CD4-positive, alpha-beta memory T cell (primary cell): ENCODE data around the gene TMEM45A. TPM values are rescaled to one million over a fixed set of nuclear protein-coding genes. Genes with fewer than 3 reads are reported as not detected.

Source experiments
- CTCF ChIA-PET: fragments of 350-600 bp; sonication (Branson Sonifier 250); formaldehyde crosslinking; loops from one replicate; lab custom pipeline; 2021; ENCODE audit warnings: inconsistent platforms; ENCODE audit not compliant: partially characterized antibody; lab: Charles Lee
- POLR2A ChIA-PET: fragments of 350-600 bp; sonication (Branson Sonifier 250); formaldehyde crosslinking; loops from one replicate; lab custom pipeline; 2021; ENCODE audit not compliant: partially characterized antibody; lab: Charles Lee
- DNase-seq, 5 donors: peaks; one replicate each; pipeline versions ENCODE4 v3.0.0 to v3.0.0-alpha.2; 2020 to 2022; ENCODE audit warnings: mixed read lengths in 1 of 5
- H3K27ac ChIP-seq: one replicate; pipeline ENCODE4 v1.7.0; 2013; ENCODE audit warnings: low read depth, low read length
- H3K27me3 ChIP-seq: 2 replicates; pipeline ENCODE4 v1.7.0; 2013; ENCODE audit warnings: mild to moderate bottlenecking, low read length, moderate library complexity; ENCODE audit not compliant: insufficient read depth
- H3K36me3 ChIP-seq: 2 replicates; pipeline ENCODE4 v1.7.0; 2013; ENCODE audit warnings: mild to moderate bottlenecking, low read length, moderate library complexity; ENCODE audit not compliant: insufficient read depth
- H3K4me1 ChIP-seq: 2 replicates; pipeline ENCODE4 v1.7.0; 2013; ENCODE audit warnings: mild to moderate bottlenecking, low read length, moderate library complexity; ENCODE audit not compliant: insufficient read depth
- H3K4me3 ChIP-seq, 2 donors: one replicate each; pipeline ENCODE4 v1.7.0; 2013; ENCODE audit warnings: low read length in 2 of 2, mild to moderate bottlenecking in 1 of 2
- H3K9me3 ChIP-seq, 2 donors: one replicate each; pipeline ENCODE4 v1.7.0; 2013; ENCODE audit warnings: low read length in 2 of 2, control low read depth in 1 of 2; ENCODE audit not compliant: control insufficient read depth in 1 of 2
- H3K27ac Mint-ChIP-seq, 7 donors: one replicate each; pipeline ENCODE4 v1.8.0; 2020 to 2021; ENCODE audit warnings: mixed read lengths in 7 of 7, mild to moderate bottlenecking in 6 of 7, inconsistent platforms in 3 of 7, moderate library complexity in 3 of 7
- H3K27me3 Mint-ChIP-seq, 2 donors: one replicate each; pipeline ENCODE4 v1.8.0; 2020 to 2021; ENCODE audit warnings: mixed read lengths in 2 of 2
- H3K36me3 Mint-ChIP-seq, 2 donors: one replicate each; pipeline ENCODE4 v1.8.0; 2020 to 2021; ENCODE audit warnings: mixed read lengths in 2 of 2, inconsistent platforms in 1 of 2, mild to moderate bottlenecking in 1 of 2
- H3K4me1 Mint-ChIP-seq, 4 donors: one replicate each; pipeline ENCODE4 v1.8.0; 2020 to 2021; ENCODE audit warnings: mixed read lengths in 4 of 4, mild to moderate bottlenecking in 1 of 4
- H3K4me3 Mint-ChIP-seq, 8 donors: one replicate each; pipeline ENCODE4 v1.8.0; 2020 to 2021; ENCODE audit warnings: mixed read lengths in 8 of 8, mild to moderate bottlenecking in 7 of 8, moderate library complexity in 6 of 8, inconsistent platforms in 3 of 8
- H3K9me3 Mint-ChIP-seq, 8 donors: one replicate each; pipeline ENCODE4 v1.8.0; 2020 to 2021; ENCODE audit warnings: mixed read lengths in 8 of 8, mild to moderate bottlenecking in 5 of 8, inconsistent platforms in 3 of 8, moderate library complexity in 1 of 8
- intact Hi-C: fragments of 100-400 bp; cut with micrococcal nuclease; formaldehyde crosslinking; loops from one replicate; pipeline ENCODE4 v1.15.1; 2023
- polyA plus RNA-seq, 2 donors: library from polyadenylated mRNA; unstranded; fragments of 300-500 nt; fragmentation: Illumina TruSeq; gene quantifications; one replicate each; pipeline ENCODE4 v1.2.3, GENCODE V29; 2021
- total RNA-seq, 2 experiments: library from RNA; stranded (reverse); gene quantifications; one replicate each; pipeline ENCODE4 v1.2.3, GENCODE V29; 2021

TMEM45A gene
- total and polyA plus RNA-seq, 4 experiments from 2014 or later = 0.23 TPM; not detected in 3

DNA sequence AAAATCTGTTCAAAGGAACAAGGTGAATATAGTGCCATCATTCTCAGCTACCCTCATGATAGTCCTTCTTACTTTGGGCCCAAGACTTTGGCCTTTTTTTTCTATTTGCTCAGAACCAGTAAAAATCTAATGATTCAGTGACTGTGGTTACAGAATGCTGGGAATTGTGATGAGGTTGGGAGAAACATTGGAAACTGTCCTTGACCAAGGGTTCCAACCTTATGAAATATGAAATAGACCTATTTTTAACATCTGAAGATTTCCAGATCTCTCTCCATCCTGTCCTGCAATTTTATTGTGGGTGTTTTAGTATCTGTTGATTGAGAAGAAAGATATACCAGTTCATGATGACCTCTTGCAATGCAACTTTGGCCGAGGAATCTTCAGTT, 34.9 kb downstream of the TMEM45A start:
- no peak for DNase-seq
- Histone ChIP-seq H3K4me3 (no peak overlapping the region), H3K36me3 (no peaks in the 10 kb centered on the region), H3K9me3 (no peaks in the 10 kb centered on the region), H3K4me1 (no peaks in the 10 kb centered on the region), H3K27me3 (no peaks in the 10 kb centered on the region), H3K27ac (no peak overlapping the region)
- Mint-ChIP-seq H3K27ac (no peak overlapping the region), H3K36me3 (no peaks in the 10 kb centered on the region), H3K4me1 (no peaks in the 10 kb centered on the region), H3K9me3 (no peaks in the 10 kb centered on the region), H3K27me3 (peaks cover 0 to 2% of the 10 kb centered on the region in 2 donors), H3K4me3 (no peak overlapping the region)
- POLR2A ChIA-PET = no interaction called here
- CTCF ChIA-PET = no interaction called here
- intact Hi-C loops = no loop called here

DNA sequence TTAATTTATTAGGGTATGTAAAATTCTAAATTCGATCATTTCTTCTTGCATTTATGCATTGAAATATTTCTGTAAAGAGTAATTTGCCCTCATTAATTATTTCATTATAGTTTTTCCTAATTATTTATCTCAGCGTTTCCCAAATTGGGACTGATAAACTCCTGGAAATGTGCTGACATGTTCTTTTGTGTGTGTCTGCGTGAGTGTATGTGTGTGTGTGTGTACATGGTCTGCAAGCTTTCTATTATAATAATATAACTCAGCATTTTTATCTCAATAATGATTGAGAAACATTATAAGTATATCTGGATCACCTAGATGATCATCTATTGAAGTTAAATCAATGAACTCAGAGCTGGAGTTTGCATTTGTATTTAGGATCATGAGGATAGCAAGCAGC, 38.7 kb downstream of the TMEM45A start:
- Mint-ChIP-seq H3K4me1 (no peaks in the 10 kb centered on the region), H3K4me3 (no peak overlapping the region), H3K36me3 (no peaks in the 10 kb centered on the region), H3K27ac (no peak overlapping the region), H3K27me3 (peaks cover 0 to 2% of the 10 kb centered on the region in 2 donors), H3K9me3 (no peaks in the 10 kb centered on the region)
- ChIA-PET POLR2A (no interaction called here), CTCF (interaction anchor here (0.6 kb wide), 1 partner anchor 268 kb away, joined by 3 read pairs; no protein-coding TSS in a partner anchor)
- Histone ChIP-seq H3K9me3 (no peaks in the 10 kb centered on the region), H3K27ac (no peak overlapping the region), H3K36me3 (no peaks in the 10 kb centered on the region), H3K4me3 (no peak overlapping the region), H3K27me3 (no peaks in the 10 kb centered on the region), H3K4me1 (no peaks in the 10 kb centered on the region)
- intact Hi-C loops = no loop called here
- DNase-seq = no peak

DNA sequence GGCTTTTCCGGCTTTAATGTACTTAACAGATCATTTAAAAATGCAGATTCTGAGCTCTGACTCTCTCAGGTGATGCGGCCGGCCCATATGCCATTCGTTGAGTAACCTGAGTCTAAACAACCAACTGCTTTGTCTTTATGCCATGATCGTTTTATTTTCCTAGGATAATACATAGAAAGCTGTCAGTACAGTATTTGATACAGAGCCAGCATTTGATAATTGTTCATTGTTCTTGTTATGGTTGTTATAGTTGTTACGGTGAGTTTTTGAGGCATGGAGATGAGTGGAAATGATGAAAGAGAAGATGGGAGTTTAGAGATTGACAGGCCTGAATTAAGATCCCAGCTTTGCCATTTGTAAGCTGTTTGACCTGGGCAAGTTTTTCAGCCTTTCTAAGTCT, 40.0 kb downstream of the TMEM45A start:
- Mint-ChIP-seq H3K4me1 (no peaks in the 10 kb centered on the region), H3K4me3 (no peak overlapping the region), H3K27ac (no peak overlapping the region), H3K36me3 (no peaks in the 10 kb centered on the region), H3K27me3 (no peaks in the 10 kb centered on the region), H3K9me3 (no peaks in the 10 kb centered on the region)
- DNase-seq = no peak
- Histone ChIP-seq H3K27ac (no peak overlapping the region), H3K27me3 (no peaks in the 10 kb centered on the region), H3K4me1 (no peaks in the 10 kb centered on the region), H3K4me3 (no peak overlapping the region), H3K36me3 (no peaks in the 10 kb centered on the region), H3K9me3 (no peaks in the 10 kb centered on the region)
- ChIA-PET POLR2A (no interaction called here), CTCF (interaction anchor here (1.2 kb wide), 1 partner anchor 9 kb away, joined by 4 read pairs; no protein-coding TSS in a partner anchor)
- intact Hi-C loops = no loop called here

DNA sequence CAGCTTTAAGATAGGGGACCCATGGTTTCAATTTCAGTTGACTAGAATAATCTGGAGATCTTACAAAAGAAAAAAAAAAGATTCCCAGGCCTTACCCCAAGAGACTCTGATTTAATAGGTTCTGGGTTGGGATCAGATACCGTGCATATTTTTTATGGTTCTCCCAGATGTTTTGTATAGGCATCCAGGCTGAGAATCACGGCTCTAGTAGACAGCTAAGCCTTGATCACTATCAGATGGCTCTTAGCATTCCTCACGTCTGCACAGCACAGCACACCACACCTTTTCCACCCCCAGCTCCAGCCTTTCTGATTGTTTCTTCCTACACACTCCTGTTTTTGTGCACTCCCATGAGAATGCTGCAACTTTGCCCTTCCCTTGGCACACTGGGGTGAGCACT, 40.8 kb downstream of the TMEM45A start:
- H3K9me3 Mint-ChIP-seq = no peaks in the 10 kb centered on the region
- Histone ChIP-seq H3K4me3 (no peak overlapping the region), H3K27ac (no peak overlapping the region), H3K27me3 (no peaks in the 10 kb centered on the region), H3K4me1 (no peaks in the 10 kb centered on the region), H3K9me3 (no peaks in the 10 kb centered on the region), H3K36me3 (no peaks in the 10 kb centered on the region)
- H3K27ac Mint-ChIP-seq = no peak overlapping the region
- H3K4me3 Mint-ChIP-seq = no peak overlapping the region
- intact Hi-C loops = no loop called here
- H3K36me3 Mint-ChIP-seq = no peaks in the 10 kb centered on the region
- DNase-seq = no peak
- no peaks in the 10 kb centered on the region for H3K4me1 Mint-ChIP-seq
- ChIA-PET POLR2A (no interaction called here), CTCF (interaction anchor here (1.2 kb wide), 1 partner anchor 10 kb away, joined by 4 read pairs; no protein-coding TSS in a partner anchor)
- H3K27me3 Mint-ChIP-seq = no peaks in the 10 kb centered on the region

DNA sequence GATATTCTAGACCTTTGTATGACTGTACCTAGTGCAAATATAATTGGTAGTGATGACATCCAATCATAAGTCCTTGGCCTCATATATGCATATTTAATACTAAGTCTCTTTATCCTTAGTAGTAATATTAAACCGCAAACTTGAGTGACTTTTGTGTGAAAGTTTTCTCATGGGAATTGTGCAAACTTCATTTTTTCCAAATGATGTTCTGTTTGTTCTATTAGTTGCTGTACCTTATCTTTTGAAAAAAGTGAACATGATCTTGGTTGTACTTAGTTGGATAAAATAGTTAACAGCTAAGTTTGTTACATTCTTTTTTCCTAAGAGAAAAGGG, 43.2 kb downstream of the TMEM45A start:
- Histone ChIP-seq H3K27me3 (no peaks in the 10 kb centered on the region), H3K36me3 (no peaks in the 10 kb centered on the region), H3K9me3 (no peaks in the 10 kb centered on the region), H3K4me3 (no peak overlapping the region), H3K4me1 (no peaks in the 10 kb centered on the region), H3K27ac (no peak overlapping the region)
- DNase-seq = no peak
- H3K9me3 Mint-ChIP-seq = no peaks in the 10 kb centered on the region
- no peaks in the 10 kb centered on the region for H3K36me3 Mint-ChIP-seq
- H3K4me3 Mint-ChIP-seq = no peak overlapping the region
- POLR2A ChIA-PET = no interaction called here
- H3K27me3 Mint-ChIP-seq = peaks cover 0 to 2% of the 10 kb centered on the region in 2 donors
- intact Hi-C loops = no loop called here
- CTCF ChIA-PET = no interaction called here
- no peaks in the 10 kb centered on the region for H3K4me1 Mint-ChIP-seq
- no peak overlapping the region for H3K27ac Mint-ChIP-seq

DNA sequence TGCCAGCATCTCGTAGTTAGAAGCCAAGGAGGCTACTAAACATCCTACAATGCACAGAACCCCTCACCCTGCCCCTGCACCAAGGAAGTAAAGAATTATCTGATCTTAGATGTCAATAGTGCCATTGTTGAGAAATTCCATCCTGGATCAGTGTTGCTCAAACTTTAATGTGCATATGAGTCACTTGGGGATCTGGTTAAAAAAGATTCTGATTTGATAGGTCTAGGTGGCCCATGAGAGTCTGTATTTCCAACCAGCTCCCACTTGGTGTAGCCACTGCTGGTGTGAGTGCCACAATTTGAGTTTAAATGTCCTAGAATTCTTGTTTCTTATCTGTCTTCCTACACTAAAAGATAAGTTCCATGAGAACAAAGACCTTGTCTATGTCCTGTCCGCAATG, 43.7 kb downstream of the TMEM45A start:
- ChIA-PET POLR2A (no interaction called here), CTCF (no interaction called here)
- H3K27ac ChIP-seq = no peak overlapping the region
- Mint-ChIP-seq H3K4me3 (no peak overlapping the region), H3K4me1 (no peaks in the 10 kb centered on the region), H3K9me3 (no peaks in the 10 kb centered on the region), H3K27ac (no peak overlapping the region), H3K36me3 (no peaks in the 10 kb centered on the region), H3K27me3 (peaks cover 2% of the 10 kb centered on the region in 2 donors)
- no peaks in the 10 kb centered on the region for H3K9me3 ChIP-seq
- H3K36me3 ChIP-seq = no peaks in the 10 kb centered on the region
- no peaks in the 10 kb centered on the region for H3K4me1 ChIP-seq
- H3K4me3 ChIP-seq = no peak overlapping the region
- H3K27me3 ChIP-seq = no peaks in the 10 kb centered on the region
- DNase-seq = no peak
- intact Hi-C loops = no loop called here

DNA sequence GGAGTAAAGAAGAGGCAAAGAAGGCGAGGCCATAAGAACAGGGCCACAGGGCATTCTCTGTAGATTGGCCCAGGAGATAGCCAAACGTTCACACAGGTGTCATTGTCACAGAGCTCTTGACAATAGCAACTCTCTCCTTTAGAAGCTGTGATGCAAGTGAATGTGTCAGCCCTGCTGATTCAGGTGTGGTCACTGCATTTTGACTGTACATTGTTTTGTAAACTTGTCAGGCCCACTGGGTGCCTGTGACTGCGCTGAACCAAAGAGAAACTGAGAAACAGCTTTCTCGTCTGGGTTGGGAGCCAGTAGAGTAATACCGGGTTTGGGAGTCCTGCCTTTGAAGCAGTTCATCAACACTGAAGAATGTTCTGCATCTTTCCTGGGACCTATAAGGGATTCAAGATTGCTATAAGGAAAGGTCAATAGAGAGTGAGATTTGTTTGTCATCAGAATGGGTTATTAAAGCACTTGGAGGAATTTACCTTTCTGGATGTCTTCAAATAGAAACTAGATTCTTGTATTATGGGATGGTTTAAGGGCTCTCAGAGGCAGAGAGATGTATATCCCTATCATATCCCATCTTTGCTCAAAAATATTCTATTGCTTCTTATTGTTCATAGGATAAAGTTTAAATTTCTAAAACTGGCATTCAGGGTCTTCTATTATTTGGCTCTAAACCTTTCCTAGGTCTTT, 45.4 kb downstream of the TMEM45A start:
- CTCF ChIA-PET = no interaction called here

More for the DNA sequence above, 45.4 kb downstream of the TMEM45A start:
- Histone ChIP-seq H3K36me3 (no peaks in the 10 kb centered on the region), H3K4me3 (no peak overlapping the region), H3K27me3 (no peaks in the 10 kb centered on the region), H3K9me3 (no peaks in the 10 kb centered on the region), H3K27ac (no peak overlapping the region), H3K4me1 (no peaks in the 10 kb centered on the region)
- intact Hi-C loops = no loop called here
- POLR2A ChIA-PET = no interaction called here
- Mint-ChIP-seq H3K4me1 (no peaks in the 10 kb centered on the region), H3K27ac (no peak overlapping the region), H3K9me3 (no peaks in the 10 kb centered on the region), H3K4me3 (no peak overlapping the region), H3K36me3 (no peaks in the 10 kb centered on the region), H3K27me3 (peaks cover 2% of the 10 kb centered on the region in 2 donors)
- DNase-seq = no peak
